Measurements from ENCODE around the gene TEKT3. TPM values are rescaled to one million over a fixed set of nuclear protein-coding genes. Genes with fewer than 3 reads are reported as not detected.

Gene TEKT3
- total RNA-seq, 1 experiment from 2014 or later, result not detected

DNA sequence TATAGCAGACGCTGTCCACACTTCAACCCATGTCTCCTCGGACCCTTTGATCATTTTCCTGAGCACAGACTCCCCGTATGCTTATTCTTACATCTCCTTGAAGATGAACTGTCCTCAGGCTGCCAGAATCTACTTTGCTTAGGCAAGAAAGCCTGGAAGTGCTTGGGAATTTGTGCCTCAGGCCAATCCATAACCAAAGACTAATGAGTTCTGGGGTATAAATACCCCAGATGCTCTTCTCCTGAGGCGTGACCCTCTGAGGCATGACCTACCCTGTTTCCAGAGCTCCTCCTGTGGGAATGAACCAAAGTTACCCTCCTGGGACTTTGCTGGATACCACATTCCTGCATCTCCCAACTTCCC is 10.1 kb upstream of the TEKT3 start:
- intact Hi-C loops (cut with micrococcal nuclease; ENCODE audit: unreplicated experiment), result no loop called here
- ChIA-PET POLR2A (ENCODE audit: low non-redundant PET) (no interaction called here), CTCF (no interaction called here)
- no peaks in the 10 kb centered on the region for H3K9me3 ChIP-seq (ENCODE audit: low read depth, low read length, poor library complexity, severe bottlenecking)
- no peak for DNase-seq (ENCODE audit: low spot score)
- H3K27ac ChIP-seq (ENCODE audit: low read depth, low read length, poor library complexity, severe bottlenecking), result no peak overlapping the region
- peaks cover 8% of the 10 kb centered on the region for H3K27me3 ChIP-seq (replicated peaks; ENCODE audit: insufficient read depth, low read depth, low read length, poor library complexity)
- BruUV-seq (replicated peaks), result no TSS peak
- TF ChIP-seq, protein P1, sequence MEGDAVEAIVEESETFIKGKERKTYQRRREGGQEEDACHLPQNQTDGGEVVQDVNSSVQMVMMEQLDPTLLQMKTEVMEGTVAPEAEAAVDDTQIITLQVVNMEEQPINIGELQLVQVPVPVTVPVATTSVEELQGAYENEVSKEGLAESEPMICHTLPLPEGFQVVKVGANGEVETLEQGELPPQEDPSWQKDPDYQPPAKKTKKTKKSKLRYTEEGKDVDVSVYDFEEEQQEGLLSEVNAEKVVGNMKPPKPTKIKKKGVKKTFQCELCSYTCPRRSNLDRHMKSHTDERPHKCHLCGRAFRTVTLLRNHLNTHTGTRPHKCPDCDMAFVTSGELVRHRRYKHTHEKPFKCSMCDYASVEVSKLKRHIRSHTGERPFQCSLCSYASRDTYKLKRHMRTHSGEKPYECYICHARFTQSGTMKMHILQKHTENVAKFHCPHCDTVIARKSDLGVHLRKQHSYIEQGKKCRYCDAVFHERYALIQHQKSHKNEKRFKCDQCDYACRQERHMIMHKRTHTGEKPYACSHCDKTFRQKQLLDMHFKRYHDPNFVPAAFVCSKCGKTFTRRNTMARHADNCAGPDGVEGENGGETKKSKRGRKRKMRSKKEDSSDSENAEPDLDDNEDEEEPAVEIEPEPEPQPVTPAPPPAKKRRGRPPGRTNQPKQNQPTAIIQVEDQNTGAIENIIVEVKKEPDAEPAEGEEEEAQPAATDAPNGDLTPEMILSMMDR (conservative IDR thresholded peaks at IDR 0.05; ENCODE audit: low read depth, low read length), result no peak
- no peak for TF ChIP-seq EZH2 (IDR thresholded peaks at IDR 0.05; ENCODE audit: borderline replicate concordance, low read depth, low read length, poor library complexity, severe bottlenecking)
- H3K4me1 ChIP-seq (ENCODE audit: insufficient read depth, low read length, poor library complexity, severe bottlenecking), result no peaks in the 10 kb centered on the region
- no peaks in the 10 kb centered on the region for H3K36me3 ChIP-seq (ENCODE audit: insufficient read depth, low read length, poor library complexity, severe bottlenecking)
- H3K4me3 ChIP-seq (ENCODE audit: low read depth, low read length, poor library complexity, severe bottlenecking), result no peak overlapping the region

GRCh38 chr17:15350777-15351477 is 9.5 kb upstream of the TEKT3 start:
- no peak overlapping the region for H3K27ac ChIP-seq (ENCODE audit: low read depth, low read length, poor library complexity, severe bottlenecking)
- ChIA-PET CTCF (no interaction called here), POLR2A (ENCODE audit: low non-redundant PET) (no interaction called here)
- no peak for DNase-seq (ENCODE audit: low spot score)
- no peaks in the 10 kb centered on the region for H3K9me3 ChIP-seq (ENCODE audit: low read depth, low read length, poor library complexity, severe bottlenecking)
- no peaks in the 10 kb centered on the region for H3K36me3 ChIP-seq (ENCODE audit: insufficient read depth, low read length, poor library complexity, severe bottlenecking)
- no TSS peak for BruUV-seq (replicated peaks)
- H3K4me1 ChIP-seq (ENCODE audit: insufficient read depth, low read length, poor library complexity, severe bottlenecking), result no peaks in the 10 kb centered on the region
- no peak overlapping the region for H3K4me3 ChIP-seq (ENCODE audit: low read depth, low read length, poor library complexity, severe bottlenecking)
- intact Hi-C loops (cut with micrococcal nuclease; ENCODE audit: unreplicated experiment), result no loop called here
- TF ChIP-seq, protein P1 (conservative IDR thresholded peaks at IDR 0.05; ENCODE audit: low read depth, low read length), result no peak
- TF ChIP-seq EZH2 (IDR thresholded peaks at IDR 0.05; ENCODE audit: borderline replicate concordance, low read depth, low read length, poor library complexity, severe bottlenecking), result no peak
- H3K27me3 ChIP-seq (replicated peaks; ENCODE audit: insufficient read depth, low read depth, low read length, poor library complexity), result peaks cover 8% of the 10 kb centered on the region

- Histone ChIP-seq H3K36me3 (ENCODE audit: insufficient read depth, low read length, poor library complexity, severe bottlenecking) (no peaks in the 10 kb centered on the region), H3K4me1 (ENCODE audit: insufficient read depth, low read length, poor library complexity, severe bottlenecking) (no peaks in the 10 kb centered on the region), H3K9me3 (ENCODE audit: low read depth, low read length, poor library complexity, severe bottlenecking) (no peaks in the 10 kb centered on the region), H3K4me3 (ENCODE audit: low read depth, low read length, poor library complexity, severe bottlenecking) (no peak overlapping the region), H3K27ac (ENCODE audit: low read depth, low read length, poor library complexity, severe bottlenecking) (no peak overlapping the region), H3K27me3 (replicated peaks; ENCODE audit: insufficient read depth, low read depth, low read length, poor library complexity) (peaks cover 11% of the 10 kb centered on the region)
- POLR2A ChIA-PET (ENCODE audit: low non-redundant PET), result no interaction called here
- DNase-seq (ENCODE audit: low spot score), result no peak
- CTCF ChIA-PET, result no interaction called here
- no TSS peak for BruUV-seq (replicated peaks)
- TF ChIP-seq EZH2 (IDR thresholded peaks at IDR 0.05; ENCODE audit: borderline replicate concordance, low read depth, low read length, poor library complexity, severe bottlenecking), result no peak
- TF ChIP-seq, protein P1 (conservative IDR thresholded peaks at IDR 0.05; ENCODE audit: low read depth, low read length), result no peak
- intact Hi-C loops (cut with micrococcal nuclease; ENCODE audit: unreplicated experiment), result loop anchor here (10.0 kb wide), 1 partner anchor 614 kb away; no protein-coding TSS in a partner anchor
These were observed 7.7 kb upstream of the TEKT3 start for GRCh38 chr17:15349119-15349518.

Data from A673 (cell line).